K562 (cell line): ENCODE data around the gene F13A1. TPM values are rescaled to one million over a fixed set of nuclear protein-coding genes. Genes with fewer than 3 reads are reported as not detected.

Experiments used
- ATAC-seq: fragments of 200-7000 bp; cut with Tn5 transposase; 3 replicates; pipeline ENCODE4 v1.9.1; 2020; ENCODE audit warnings: moderate library complexity
- BruUV-seq: library from RNA; stranded (reverse); fragments of 400-500 nt; replicated peaks from 2 replicates; lab custom pipeline; 2021; lab: Mats Ljungman, UMichigan
- CTCF ChIA-PET: fragments of 300-600 bp; formaldehyde crosslinking; extraction: SDS; loops from one replicate; lab custom pipeline; 2021; ENCODE audit warnings: low intra/inter-chr PET ratio; lab: Yijun Ruan, JAX
- POLR2A ChIA-PET: fragments of 300-600, 350-650 bp; sonication (Branson Sonifier 250); formaldehyde crosslinking; extraction: SDS; loops from one replicate; lab custom pipeline; 2021; ENCODE audit warnings: antibody characterized with exemption, inconsistent platforms; lab: Yijun Ruan, JAX
- DNase-seq, 4 experiments: peaks; one replicate each; pipeline versions ENCODE4 v3.0.0 to v3.0.0-alpha.2; 2011 to 2018; ENCODE audit warnings: low spot score in 3 of 4, mixed read lengths in 3 of 4; ENCODE audit errors: extremely low read depth in 1 of 4
- FAIRE-seq: peaks from 2 replicates; lab custom pipeline; 2011; peaks lifted over from hg19 to GRCh38; lab: Jason Lieb, UNC
- H2AFZ ChIP-seq: 2 replicates; pipeline ENCODE4 v1.6.0; 2011; ENCODE audit warnings: low read depth, low read length, control low read depth, inconsistent platforms
- H3K27ac ChIP-seq: fragments of 200-600 bp; 3 replicates; pipeline ENCODE4 v1.8.0; 2011; ENCODE audit warnings: low read depth, mild to moderate bottlenecking, control low read depth, inconsistent platforms, low read length, moderate library complexity, mixed read lengths; ENCODE audit errors: extremely low read depth
- H3K27me3 ChIP-seq, 2 experiments: fragments of 300-600 bp in 1 of 2; 2 replicates in 1 of 2; 3 replicates in 1 of 2; pipeline versions ENCODE4 v1.6.0 to v1.8.0; 2011; ENCODE audit warnings: inconsistent platforms in 2 of 2, low read length in 2 of 2, mild to moderate bottlenecking in 1 of 2, mixed read lengths in 1 of 2, moderate library complexity in 1 of 2; ENCODE audit not compliant: control insufficient read depth in 2 of 2, insufficient read depth in 2 of 2
- H3K36me3 ChIP-seq: fragments of 300-600 bp; 3 replicates; pipeline ENCODE4 v1.8.0; 2011; ENCODE audit warnings: mild to moderate bottlenecking, low read length, inconsistent platforms; ENCODE audit not compliant: control insufficient read depth, insufficient read depth
- H3K4me1 ChIP-seq, 2 experiments: fragments of 200-600 bp in 1 of 2; replicated peaks in 1 of 2; 2 replicates in 1 of 2; 3 replicates in 1 of 2; pipeline versions ENCODE4 v1.5.1 to v1.8.0; 2011; ENCODE audit warnings: inconsistent platforms in 2 of 2, low read length in 2 of 2, mild to moderate bottlenecking in 1 of 2, mixed read lengths in 1 of 2, moderate library complexity in 1 of 2; ENCODE audit not compliant: control insufficient read depth in 2 of 2, insufficient read depth in 2 of 2
- H3K4me2 ChIP-seq: 2 replicates; pipeline ENCODE4 v1.6.1; 2011; ENCODE audit warnings: low read length, control low read depth, inconsistent platforms, mixed read lengths; ENCODE audit not compliant: insufficient read depth
- H3K4me3 ChIP-seq: fragments of 200-600 bp; sonication (generic), shearing (Covaris generic); 2 replicates; pipeline ENCODE4 v1.5.1; 2016; ENCODE audit warnings: control low read depth, inconsistent platforms
- H3K79me2 ChIP-seq: fragments of 200-600 bp; 3 replicates; pipeline ENCODE4 v1.8.0; 2011; ENCODE audit warnings: low read length, inconsistent platforms; ENCODE audit not compliant: control insufficient read depth, insufficient read depth
- H3K9ac ChIP-seq, 2 experiments: 2 replicates each; pipeline versions ENCODE4 v1.6.0 to v1.6.1; 2011; ENCODE audit warnings: low read depth in 2 of 2, low read length in 2 of 2, control low read depth in 1 of 2, inconsistent platforms in 1 of 2, mild to moderate bottlenecking in 1 of 2, mixed read lengths in 1 of 2; ENCODE audit not compliant: insufficient read depth in 1 of 2
- H3K9me1 ChIP-seq: one replicate; pipeline ENCODE4 v1.6.0; 2011; ENCODE audit warnings: inconsistent platforms, mild to moderate bottlenecking, low read length, moderate library complexity; ENCODE audit not compliant: control insufficient read depth, insufficient read depth
- H3K9me3 ChIP-seq: replicated peaks from 2 replicates; pipeline ENCODE4 v1.5.1; 2011; ENCODE audit warnings: low read depth, low read length, inconsistent platforms; ENCODE audit not compliant: control insufficient read depth, insufficient read depth
- H4K20me1 ChIP-seq: replicated peaks from 2 replicates; pipeline ENCODE4 v1.6.1; 2011; ENCODE audit warnings: low read length, inconsistent platforms, mixed read lengths; ENCODE audit not compliant: control insufficient read depth, insufficient read depth
- ELK1 ChIP-seq: sonication (generic); formaldehyde crosslinking; IDR thresholded peaks from 2 replicates; pipeline ENCODE4 v1.8.1; 2022; ENCODE audit warnings: missing genetic modification reagents
- HNRNPUL1 ChIP-seq: fragments of 200-400 bp; formaldehyde crosslinking; IDR thresholded peaks from 2 replicates; pipeline ENCODE4 v1.6.1; 2017; ENCODE audit warnings: low read length
- HSF4 ChIP-seq: fragments of 250-450 bp; sonication (Bioruptor Pico); IDR thresholded peaks from 2 replicates; pipeline ENCODE4 v2.1.2; 2022; ENCODE audit warnings: mild to moderate bottlenecking, moderate library complexity, borderline replicate concordance
- IRF1 ChIP-seq: sonication (generic); formaldehyde crosslinking; IDR thresholded peaks from 2 replicates; pipeline ENCODE4 v1.8.0; 2022; ENCODE audit warnings: missing genetic modification reagents, mild to moderate bottlenecking, borderline replicate concordance
- IRF2 ChIP-seq: sonication (generic); formaldehyde crosslinking; IDR thresholded peaks from 2 replicates; pipeline ENCODE4 v1.8.1; 2022; ENCODE audit warnings: mild to moderate bottlenecking, missing genetic modification reagents
- JUNB ChIP-seq: fragments of 450-650 bp; formaldehyde crosslinking; conservative IDR thresholded peaks from 2 replicates; pipeline ENCODE4 v1.4.0; 2020; ENCODE audit warnings: mild to moderate bottlenecking
- MCM2 ChIP-seq: fragments of 450-650 bp; IDR thresholded peaks from 2 replicates; pipeline ENCODE4 v1.6.1; 2017; ENCODE audit warnings: low read depth, mild to moderate bottlenecking
- MEF2A ChIP-seq: IDR thresholded peaks from 2 replicates; pipeline ENCODE4 v1.6.1; 2011; ENCODE audit warnings: low read depth, mild to moderate bottlenecking, low read length, moderate library complexity; ENCODE audit not compliant: control insufficient read depth
- MIER1 ChIP-seq: fragments of 450-650 bp; IDR thresholded peaks from 2 replicates; pipeline ENCODE4 v1.6.1; 2016; ENCODE audit warnings: antibody characterized with exemption, mild to moderate bottlenecking, low read depth
- MTA1 ChIP-seq: fragments of 450-650 bp; IDR thresholded peaks from 2 replicates; pipeline ENCODE4 v1.6.1; 2017; ENCODE audit warnings: borderline replicate concordance
- NCOA1 ChIP-seq: fragments of 450-650 bp; IDR thresholded peaks from 2 replicates; pipeline ENCODE4 v1.6.1; 2016; ENCODE audit warnings: low read depth
- NFATC3 ChIP-seq: fragments of 450-650 bp; IDR thresholded peaks from 2 replicates; pipeline ENCODE4 v1.6.1; 2017; ENCODE audit warnings: mild to moderate bottlenecking
- STAT5A ChIP-seq: IDR thresholded peaks from 2 replicates; pipeline ENCODE4 v1.6.1; 2012; ENCODE audit warnings: low read length, inconsistent platforms, borderline replicate concordance
- TAL1 ChIP-seq: fragments of 450-650 bp; IDR thresholded peaks from 2 replicates; pipeline ENCODE4 v1.6.1; 2016; ENCODE audit warnings: mild to moderate bottlenecking
- TBL1XR1 ChIP-seq, 2 experiments: IDR thresholded peaks; 2 replicates each; pipeline ENCODE4 v1.6.1; 2012; ENCODE audit warnings: improper control_type of control experiment in 2 of 2, low read length in 2 of 2, mild to moderate bottlenecking in 1 of 2
- ZKSCAN8 ChIP-seq: fragments of 200-800 bp; sonication (Bioruptor generic); IDR thresholded peaks from 2 replicates; pipeline ENCODE4 v1.6.1; 2016; ENCODE audit warnings: missing genetic modification characterization, missing compliant biosample characterization
- ZNF41 ChIP-seq: fragments of 250-450 bp; sonication (Bioruptor Pico); conservative IDR thresholded peaks from 2 replicates; pipeline ENCODE4 v1.4.0; 2020; ENCODE audit warnings: mild to moderate bottlenecking
- WGBS: fragments of 100-300 bp; shearing (Covaris generic); methylation state at CpG from one replicate; pipeline ENCODE4 v1.1.6; 2016; ENCODE audit warnings: low coverage, mixed read lengths; ENCODE audit not compliant: insufficient coverage; ENCODE audit errors: missing lambda C conversion rate; 5-methylcytosine and 5-hydroxymethylcytosine counted together
- in situ Hi-C: fragments of 300-500 bp; cut with MboI; formaldehyde crosslinking; loops from 4 replicates; pipeline ENCODE4 v1.15.0; 2018; ENCODE audit warnings: inconsistent platforms, mixed read lengths
- intact Hi-C: fragments of 100-400 bp; cut with micrococcal nuclease; formaldehyde crosslinking; loops from 2 replicates; pipeline ENCODE4 v1.14.2; 2022
- polyA plus RNA-seq, 8 experiments: library from polyadenylated mRNA; depleted of rRNA in 4 of 8; stranded (reverse) in 5 of 8; unstranded in 3 of 8; fragments of >200 nt; fragmentation: Nextera tagmentation in 2 of 8; fragmentation: Illumina TruSeq in 1 of 8; extraction: Ambion mirVana in 2 of 8; extraction: Trizol in 1 of 8; gene quantifications; 2 replicates each; pipeline versions ENCODE4 v1.2.1 to v1.2.3, GENCODE V29; 2011 to 2014; ENCODE audit warnings: inconsistent platforms in 1 of 8, missing spikeins in 1 of 8
- total RNA-seq, 7 experiments: library from RNA; depleted of rRNA in 6 of 7; stranded (reverse); fragments of >200 nt in 6 of 7; fragmentation: Illumina TruSeq in 2 of 7; extraction: Trizol in 2 of 7; gene quantifications; 2 replicates each; pipeline versions ENCODE4 v1.2.1 to v1.2.3, GENCODE V29; 2011 to 2021; ENCODE audit warnings: low replicate concordance in 1 of 7

F13A1 gene
- total and polyA plus RNA-seq, 9 of the 15 experiments (the other 6 are each of a cell fraction or from before 2014, with no cell fraction given): 0.33 TPM; not detected in 8

- no peaks in the 10 kb centered on the region for H3K9me3 ChIP-seq
- no peaks in the 10 kb centered on the region for H3K79me2 ChIP-seq
- no peak overlapping the region for H3K4me2 ChIP-seq
- no peak for TF ChIP-seq ZNF41 (CRISPR knock-in tag)
- TF ChIP-seq TAL1: no peak
- TF ChIP-seq MIER1: no peak
- no peak for TF ChIP-seq HSF4 (CRISPR knock-in tag)
- no peak for TF ChIP-seq MCM2
- TF ChIP-seq STAT5A: no peak
- no peak for TF ChIP-seq ELK1 (CRISPR knock-in tag)
- TF ChIP-seq IRF2: no peak
- TF ChIP-seq ZKSCAN8 (CRISPR knock-in tag): no peak
- TF ChIP-seq HNRNPUL1: no peak
- no peak for TF ChIP-seq MEF2A
- TF ChIP-seq NFATC3: no peak
- TF ChIP-seq MTA1: no peak
- TF ChIP-seq IRF1 (CRISPR knock-in tag): no peak
- TF ChIP-seq TBL1XR1 (IDR thresholded peaks at IDR 0.05; ENCODE audit: low read length in 2 of 2): no peak
- no peak for TF ChIP-seq NCOA1
- no peak for TF ChIP-seq JUNB
- TF ChIP-seq, all 486 proteins: peak for 0
- DNase-seq (no peak), ATAC-seq (no peak), FAIRE-seq (no peak)
- BruUV-seq: no TSS peak
- Histone ChIP-seq H3K27me3 (peaks cover 0 to 3% of the 10 kb centered on the region in 2 experiments; a peak in 1 of 5 replicates), H3K9me1 (no peaks in the 10 kb centered on the region), H3K27ac (no peak overlapping the region), H4K20me1 (no peaks in the 10 kb centered on the region; the same call in 1 of the 2 replicates), H3K9ac (no peak overlapping the region), H3K4me1 (no peaks in the 10 kb centered on the region), H3K4me3 (no peak overlapping the region), H2AFZ (no peak overlapping the region), H3K36me3 (no peaks in the 10 kb centered on the region)
- WGBS: 0% methylated on average over 1 of the region's 1 CpG
- ChIA-PET CTCF (no interaction called here), POLR2A (no interaction called here)
- intact Hi-C loops: loop anchor here (10.0 kb wide), 1 partner anchor 260 kb away; no protein-coding TSS in a partner anchor
- in situ Hi-C loops: no loop called here
Measured at GRCh38 chr6:6314596-6314995, 5.9 kb downstream of the F13A1 start.
